Measurements from ENCODE around the gene C2orf81. TPM values are rescaled to one million over a fixed set of nuclear protein-coding genes. Genes with fewer than 3 reads are reported as not detected.

C2orf81 gene
- total RNA-seq, 1 experiment from 2014 or later, result 2.9 TPM

DNA sequence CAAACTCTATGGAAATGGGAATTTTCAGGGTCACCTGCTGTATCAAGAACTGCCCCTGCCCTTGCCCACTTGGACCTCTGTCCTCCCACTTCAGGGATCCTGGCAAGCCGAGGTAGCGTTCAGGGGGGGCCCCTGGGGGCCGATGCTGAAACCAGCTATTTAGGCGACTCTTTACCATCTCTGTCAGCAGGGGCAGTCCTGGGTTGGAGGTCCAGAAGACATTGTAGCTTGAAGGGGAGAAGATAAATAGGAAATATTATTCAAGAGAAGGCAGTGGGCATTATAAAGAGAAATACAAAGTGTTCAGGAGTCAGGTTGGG is 41.3 kb upstream of the C2orf81 start:
- POLR2A ChIA-PET, result no interaction called here
- no peak for DNase-seq (ENCODE audit: low spot score)
- H3K9me3 Mint-ChIP-seq, result no peaks in the 10 kb centered on the region
- CTCF ChIA-PET, result interaction anchor here (2.0 kb wide), 1 partner anchor 12 kb away, joined by 8 read pairs; no protein-coding TSS in a partner anchor
- TF ChIP-seq, protein P1, sequence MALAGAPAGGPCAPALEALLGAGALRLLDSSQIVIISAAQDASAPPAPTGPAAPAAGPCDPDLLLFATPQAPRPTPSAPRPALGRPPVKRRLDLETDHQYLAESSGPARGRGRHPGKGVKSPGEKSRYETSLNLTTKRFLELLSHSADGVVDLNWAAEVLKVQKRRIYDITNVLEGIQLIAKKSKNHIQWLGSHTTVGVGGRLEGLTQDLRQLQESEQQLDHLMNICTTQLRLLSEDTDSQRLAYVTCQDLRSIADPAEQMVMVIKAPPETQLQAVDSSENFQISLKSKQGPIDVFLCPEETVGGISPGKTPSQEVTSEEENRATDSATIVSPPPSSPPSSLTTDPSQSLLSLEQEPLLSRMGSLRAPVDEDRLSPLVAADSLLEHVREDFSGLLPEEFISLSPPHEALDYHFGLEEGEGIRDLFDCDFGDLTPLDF (CRISPR knock-in tag; IDR thresholded peaks at IDR 0.05), result no peak
- TF ChIP-seq, protein P2, sequence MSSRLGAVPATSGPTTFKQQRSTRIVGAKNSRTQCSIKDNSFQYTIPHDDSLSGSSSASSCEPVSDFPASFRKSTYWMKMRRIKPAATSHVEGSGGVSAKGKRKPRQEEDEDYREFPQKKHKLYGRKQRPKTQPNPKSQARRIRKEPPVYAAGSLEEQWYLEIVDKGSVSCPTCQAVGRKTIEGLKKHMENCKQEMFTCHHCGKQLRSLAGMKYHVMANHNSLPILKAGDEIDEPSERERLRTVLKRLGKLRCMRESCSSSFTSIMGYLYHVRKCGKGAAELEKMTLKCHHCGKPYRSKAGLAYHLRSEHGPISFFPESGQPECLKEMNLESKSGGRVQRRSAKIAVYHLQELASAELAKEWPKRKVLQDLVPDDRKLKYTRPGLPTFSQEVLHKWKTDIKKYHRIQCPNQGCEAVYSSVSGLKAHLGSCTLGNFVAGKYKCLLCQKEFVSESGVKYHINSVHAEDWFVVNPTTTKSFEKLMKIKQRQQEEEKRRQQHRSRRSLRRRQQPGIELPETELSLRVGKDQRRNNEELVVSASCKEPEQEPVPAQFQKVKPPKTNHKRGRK (CRISPR knock-in tag; IDR thresholded peaks at IDR 0.05; ENCODE audit: borderline replicate concordance), result no peak
- TF ChIP-seq NFYB (CRISPR knock-in tag; conservative IDR thresholded peaks at IDR 0.05; ENCODE audit: low read depth) (no peak), HMGA2 (CRISPR knock-in tag; IDR thresholded peaks at IDR 0.05) (no peak), ZNF416 (CRISPR knock-in tag; IDR thresholded peaks at IDR 0.05) (no peak), TP53 (CRISPR knock-in tag; IDR thresholded peaks at IDR 0.05) (no peak), ATF1 (CRISPR knock-in tag; IDR thresholded peaks at IDR 0.05) (no peak), ZNF138 (CRISPR knock-in tag; conservative IDR thresholded peaks at IDR 0.05) (no peak), SMAD3 (CRISPR knock-in tag; IDR thresholded peaks at IDR 0.05; ENCODE audit: borderline replicate concordance) (no peak)
- TF ChIP-seq, protein P3, sequence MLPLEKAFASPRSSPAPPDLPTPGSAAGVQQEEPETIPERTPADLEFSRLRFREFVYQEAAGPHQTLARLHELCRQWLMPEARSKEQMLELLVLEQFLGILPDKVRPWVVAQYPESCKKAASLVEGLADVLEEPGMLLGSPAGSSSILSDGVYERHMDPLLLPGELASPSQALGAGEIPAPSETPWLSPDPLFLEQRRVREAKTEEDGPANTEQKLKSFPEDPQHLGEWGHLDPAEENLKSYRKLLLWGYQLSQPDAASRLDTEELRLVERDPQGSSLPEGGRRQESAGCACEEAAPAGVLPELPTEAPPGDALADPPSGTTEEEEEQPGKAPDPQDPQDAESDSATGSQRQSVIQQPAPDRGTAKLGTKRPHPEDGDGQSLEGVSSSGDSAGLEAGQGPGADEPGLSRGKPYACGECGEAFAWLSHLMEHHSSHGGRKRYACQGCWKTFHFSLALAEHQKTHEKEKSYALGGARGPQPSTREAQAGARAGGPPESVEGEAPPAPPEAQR (CRISPR knock-in tag; IDR thresholded peaks at IDR 0.05), result no peak
- TF ChIP-seq, protein P4, sequence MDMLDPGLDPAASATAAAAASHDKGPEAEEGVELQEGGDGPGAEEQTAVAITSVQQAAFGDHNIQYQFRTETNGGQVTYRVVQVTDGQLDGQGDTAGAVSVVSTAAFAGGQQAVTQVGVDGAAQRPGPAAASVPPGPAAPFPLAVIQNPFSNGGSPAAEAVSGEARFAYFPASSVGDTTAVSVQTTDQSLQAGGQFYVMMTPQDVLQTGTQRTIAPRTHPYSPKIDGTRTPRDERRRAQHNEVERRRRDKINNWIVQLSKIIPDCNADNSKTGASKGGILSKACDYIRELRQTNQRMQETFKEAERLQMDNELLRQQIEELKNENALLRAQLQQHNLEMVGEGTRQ (CRISPR knock-in tag; IDR thresholded peaks at IDR 0.05), result no peak
- TF ChIP-seq, protein P5, sequence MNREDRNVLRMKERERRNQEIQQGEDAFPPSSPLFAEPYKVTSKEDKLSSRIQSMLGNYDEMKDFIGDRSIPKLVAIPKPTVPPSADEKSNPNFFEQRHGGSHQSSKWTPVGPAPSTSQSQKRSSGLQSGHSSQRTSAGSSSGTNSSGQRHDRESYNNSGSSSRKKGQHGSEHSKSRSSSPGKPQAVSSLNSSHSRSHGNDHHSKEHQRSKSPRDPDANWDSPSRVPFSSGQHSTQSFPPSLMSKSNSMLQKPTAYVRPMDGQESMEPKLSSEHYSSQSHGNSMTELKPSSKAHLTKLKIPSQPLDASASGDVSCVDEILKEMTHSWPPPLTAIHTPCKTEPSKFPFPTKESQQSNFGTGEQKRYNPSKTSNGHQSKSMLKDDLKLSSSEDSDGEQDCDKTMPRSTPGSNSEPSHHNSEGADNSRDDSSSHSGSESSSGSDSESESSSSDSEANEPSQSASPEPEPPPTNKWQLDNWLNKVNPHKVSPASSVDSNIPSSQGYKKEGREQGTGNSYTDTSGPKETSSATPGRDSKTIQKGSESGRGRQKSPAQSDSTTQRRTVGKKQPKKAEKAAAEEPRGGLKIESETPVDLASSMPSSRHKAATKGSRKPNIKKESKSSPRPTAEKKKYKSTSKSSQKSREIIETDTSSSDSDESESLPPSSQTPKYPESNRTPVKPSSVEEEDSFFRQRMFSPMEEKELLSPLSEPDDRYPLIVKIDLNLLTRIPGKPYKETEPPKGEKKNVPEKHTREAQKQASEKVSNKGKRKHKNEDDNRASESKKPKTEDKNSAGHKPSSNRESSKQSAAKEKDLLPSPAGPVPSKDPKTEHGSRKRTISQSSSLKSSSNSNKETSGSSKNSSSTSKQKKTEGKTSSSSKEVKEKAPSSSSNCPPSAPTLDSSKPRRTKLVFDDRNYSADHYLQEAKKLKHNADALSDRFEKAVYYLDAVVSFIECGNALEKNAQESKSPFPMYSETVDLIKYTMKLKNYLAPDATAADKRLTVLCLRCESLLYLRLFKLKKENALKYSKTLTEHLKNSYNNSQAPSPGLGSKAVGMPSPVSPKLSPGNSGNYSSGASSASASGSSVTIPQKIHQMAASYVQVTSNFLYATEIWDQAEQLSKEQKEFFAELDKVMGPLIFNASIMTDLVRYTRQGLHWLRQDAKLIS (CRISPR knock-in tag; IDR thresholded peaks at IDR 0.05; ENCODE audit: borderline replicate concordance), result no peak
- TF ChIP-seq, protein P6, sequence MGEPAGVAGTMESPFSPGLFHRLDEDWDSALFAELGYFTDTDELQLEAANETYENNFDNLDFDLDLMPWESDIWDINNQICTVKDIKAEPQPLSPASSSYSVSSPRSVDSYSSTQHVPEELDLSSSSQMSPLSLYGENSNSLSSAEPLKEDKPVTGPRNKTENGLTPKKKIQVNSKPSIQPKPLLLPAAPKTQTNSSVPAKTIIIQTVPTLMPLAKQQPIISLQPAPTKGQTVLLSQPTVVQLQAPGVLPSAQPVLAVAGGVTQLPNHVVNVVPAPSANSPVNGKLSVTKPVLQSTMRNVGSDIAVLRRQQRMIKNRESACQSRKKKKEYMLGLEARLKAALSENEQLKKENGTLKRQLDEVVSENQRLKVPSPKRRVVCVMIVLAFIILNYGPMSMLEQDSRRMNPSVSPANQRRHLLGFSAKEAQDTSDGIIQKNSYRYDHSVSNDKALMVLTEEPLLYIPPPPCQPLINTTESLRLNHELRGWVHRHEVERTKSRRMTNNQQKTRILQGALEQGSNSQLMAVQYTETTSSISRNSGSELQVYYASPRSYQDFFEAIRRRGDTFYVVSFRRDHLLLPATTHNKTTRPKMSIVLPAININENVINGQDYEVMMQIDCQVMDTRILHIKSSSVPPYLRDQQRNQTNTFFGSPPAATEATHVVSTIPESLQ (CRISPR knock-in tag; IDR thresholded peaks at IDR 0.05), result no peak
- TF ChIP-seq, protein P7, sequence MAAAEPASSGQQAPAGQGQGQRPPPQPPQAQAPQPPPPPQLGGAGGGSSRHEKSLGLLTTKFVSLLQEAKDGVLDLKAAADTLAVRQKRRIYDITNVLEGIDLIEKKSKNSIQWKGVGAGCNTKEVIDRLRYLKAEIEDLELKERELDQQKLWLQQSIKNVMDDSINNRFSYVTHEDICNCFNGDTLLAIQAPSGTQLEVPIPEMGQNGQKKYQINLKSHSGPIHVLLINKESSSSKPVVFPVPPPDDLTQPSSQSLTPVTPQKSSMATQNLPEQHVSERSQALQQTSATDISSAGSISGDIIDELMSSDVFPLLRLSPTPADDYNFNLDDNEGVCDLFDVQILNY (CRISPR knock-in tag; IDR thresholded peaks at IDR 0.05), result no peak
- peak overlapping the region; percentile 3; the same call in 1 of the 2 replicates for H3K4me3 Mint-ChIP-seq
- H3K27ac Mint-ChIP-seq, result no peak overlapping the region
- no peak for ATAC-seq
- peaks cover 20% of the 10 kb centered on the region for H3K4me1 Mint-ChIP-seq
- peaks cover 9% of the 10 kb centered on the region for H3K36me3 Mint-ChIP-seq
- no peaks in the 10 kb centered on the region for H3K27me3 Mint-ChIP-seq (ENCODE audit: low read depth)

Measured in WTC11 (cell line).